KMS-11 (cell line): ENCODE measurements around the gene CPNE1.

Experiments
- H2AFZ ChIP-seq: fragments of 200-600 bp; sonication (generic); 2 replicates; pipeline ENCODE4 v1.6.1; 2016; ENCODE audit warnings: antibody characterized with exemption, mixed run types, low read depth
- H3K27ac ChIP-seq: fragments of 200-600 bp; sonication (generic); 2 replicates; pipeline ENCODE4 v1.6.1; 2016; ENCODE audit warnings: mild to moderate bottlenecking, mixed run types
- H3K27me3 ChIP-seq: fragments of 200-600 bp; sonication (generic); 2 replicates; pipeline ENCODE4 v1.6.1; 2017; ENCODE audit warnings: mild to moderate bottlenecking, low read depth, mixed run types, moderate library complexity; ENCODE audit not compliant: insufficient read depth
- H3K36me3 ChIP-seq: fragments of 200-600 bp; sonication (generic); 2 replicates; pipeline ENCODE4 v1.6.1; 2017; ENCODE audit warnings: mild to moderate bottlenecking, mixed run types; ENCODE audit not compliant: insufficient read depth
- H3K4me1 ChIP-seq: fragments of 200-600 bp; sonication (generic); 2 replicates; pipeline ENCODE4 v1.6.1; 2016; ENCODE audit warnings: mild to moderate bottlenecking, low read depth, mixed run types; ENCODE audit not compliant: poor library complexity, severe bottlenecking
- H3K4me2 ChIP-seq: fragments of 200-600 bp; sonication (generic); 2 replicates; pipeline ENCODE4 v1.7.0; 2016; ENCODE audit warnings: mild to moderate bottlenecking, mixed run types
- H3K4me3 ChIP-seq: fragments of 200-600 bp; sonication (generic); IDR thresholded peaks from 2 replicates; pipeline ENCODE4 v1.6.1; 2017; ENCODE audit warnings: low read depth, low read length, mixed read lengths; ENCODE audit not compliant: insufficient read depth
- H3K79me2 ChIP-seq: fragments of 200-600 bp; sonication (generic); 2 replicates; pipeline ENCODE4 v1.6.1; 2016; ENCODE audit warnings: low read depth, mixed run types; ENCODE audit not compliant: insufficient read depth
- H3K9ac ChIP-seq: fragments of 200-600 bp; sonication (generic); 2 replicates; pipeline ENCODE4 v1.6.1; 2016; ENCODE audit warnings: mild to moderate bottlenecking, mixed run types
- H4K20me1 ChIP-seq: fragments of 200-600 bp; sonication (generic); 2 replicates; pipeline ENCODE4 v1.6.1; 2016; ENCODE audit warnings: mild to moderate bottlenecking, mixed run types; ENCODE audit not compliant: insufficient read depth
- TF ChIP-seq, protein P1 (sequence below): fragments of 200-600 bp; sonication (generic); conservative IDR thresholded peaks from 2 replicates; pipeline ENCODE4 v1.6.1; 2017; ENCODE audit warnings: low read depth, mild to moderate bottlenecking, antibody characterized with exemption, low read length, moderate library complexity, mixed read lengths

Gene CPNE1

DNA sequence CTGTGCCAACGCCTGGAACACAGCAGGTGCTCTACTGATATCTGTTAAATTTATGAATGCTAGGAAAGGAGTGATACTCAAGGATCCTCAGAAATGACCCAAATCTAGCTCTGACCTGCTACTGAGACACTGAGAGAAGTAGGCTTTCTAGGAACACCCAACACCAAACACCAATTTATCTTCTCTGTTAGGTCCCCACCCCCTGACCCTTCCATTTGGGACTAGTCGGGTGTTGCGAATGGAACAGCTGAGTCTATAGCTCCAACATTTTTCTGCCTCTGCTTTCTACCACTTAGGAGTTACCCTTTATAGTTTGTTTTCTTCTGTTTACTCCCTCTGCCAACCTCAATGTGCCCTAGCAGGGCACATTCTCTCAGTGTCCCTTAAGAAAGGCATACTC is 24.0 kb downstream of the CPNE1 start:
- no peak overlapping the region for H3K4me2 ChIP-seq

DNA sequence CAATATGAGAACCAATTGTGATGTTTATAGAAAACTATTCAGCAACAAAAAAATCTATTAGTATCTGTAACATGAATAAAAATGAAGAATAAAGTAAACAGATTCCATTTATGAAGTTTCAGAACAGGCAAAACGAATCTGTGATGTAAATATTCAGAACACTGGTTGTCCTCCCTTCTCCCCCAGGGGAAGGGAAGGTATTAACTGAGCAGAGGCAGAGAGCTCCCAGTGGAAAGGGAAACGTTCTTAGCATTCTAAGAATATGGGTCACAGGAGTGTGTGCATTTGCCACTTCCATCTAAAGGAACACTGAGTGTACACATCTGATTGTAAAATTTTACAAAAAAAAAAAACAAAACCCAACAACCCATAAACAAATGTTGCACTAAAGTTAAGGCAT is 25.9 kb downstream of the CPNE1 start:
- H3K36me3 ChIP-seq, result no peaks in the 10 kb centered on the region
- no peak overlapping the region for H3K4me2 ChIP-seq
- TF ChIP-seq, protein P1, sequence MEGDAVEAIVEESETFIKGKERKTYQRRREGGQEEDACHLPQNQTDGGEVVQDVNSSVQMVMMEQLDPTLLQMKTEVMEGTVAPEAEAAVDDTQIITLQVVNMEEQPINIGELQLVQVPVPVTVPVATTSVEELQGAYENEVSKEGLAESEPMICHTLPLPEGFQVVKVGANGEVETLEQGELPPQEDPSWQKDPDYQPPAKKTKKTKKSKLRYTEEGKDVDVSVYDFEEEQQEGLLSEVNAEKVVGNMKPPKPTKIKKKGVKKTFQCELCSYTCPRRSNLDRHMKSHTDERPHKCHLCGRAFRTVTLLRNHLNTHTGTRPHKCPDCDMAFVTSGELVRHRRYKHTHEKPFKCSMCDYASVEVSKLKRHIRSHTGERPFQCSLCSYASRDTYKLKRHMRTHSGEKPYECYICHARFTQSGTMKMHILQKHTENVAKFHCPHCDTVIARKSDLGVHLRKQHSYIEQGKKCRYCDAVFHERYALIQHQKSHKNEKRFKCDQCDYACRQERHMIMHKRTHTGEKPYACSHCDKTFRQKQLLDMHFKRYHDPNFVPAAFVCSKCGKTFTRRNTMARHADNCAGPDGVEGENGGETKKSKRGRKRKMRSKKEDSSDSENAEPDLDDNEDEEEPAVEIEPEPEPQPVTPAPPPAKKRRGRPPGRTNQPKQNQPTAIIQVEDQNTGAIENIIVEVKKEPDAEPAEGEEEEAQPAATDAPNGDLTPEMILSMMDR, result no peak
- no peak overlapping the region for H2AFZ ChIP-seq
- no peaks in the 10 kb centered on the region for H3K27me3 ChIP-seq
- no peak overlapping the region for H3K27ac ChIP-seq
- no peak overlapping the region for H3K4me3 ChIP-seq
- peaks cover 25% of the 10 kb centered on the region; the same call in 1 of the 2 replicates for H3K79me2 ChIP-seq
- no peaks in the 10 kb centered on the region for H4K20me1 ChIP-seq
- H3K9ac ChIP-seq, result no peak overlapping the region
- no peaks in the 10 kb centered on the region for H3K4me1 ChIP-seq

More for the DNA sequence above, 24.0 kb downstream of the CPNE1 start:
- Histone ChIP-seq H3K36me3 (no peaks in the 10 kb centered on the region), H4K20me1 (no peaks in the 10 kb centered on the region), H3K4me3 (no peak overlapping the region), H3K27me3 (no peaks in the 10 kb centered on the region), H3K27ac (no peak overlapping the region), H3K4me1 (no peaks in the 10 kb centered on the region), H3K9ac (no peak overlapping the region), H2AFZ (no peak overlapping the region), H3K79me2 (peaks cover 35% of the 10 kb centered on the region; the same call in 1 of the 2 replicates)
- TF ChIP-seq, protein P1, result no peak

DNA sequence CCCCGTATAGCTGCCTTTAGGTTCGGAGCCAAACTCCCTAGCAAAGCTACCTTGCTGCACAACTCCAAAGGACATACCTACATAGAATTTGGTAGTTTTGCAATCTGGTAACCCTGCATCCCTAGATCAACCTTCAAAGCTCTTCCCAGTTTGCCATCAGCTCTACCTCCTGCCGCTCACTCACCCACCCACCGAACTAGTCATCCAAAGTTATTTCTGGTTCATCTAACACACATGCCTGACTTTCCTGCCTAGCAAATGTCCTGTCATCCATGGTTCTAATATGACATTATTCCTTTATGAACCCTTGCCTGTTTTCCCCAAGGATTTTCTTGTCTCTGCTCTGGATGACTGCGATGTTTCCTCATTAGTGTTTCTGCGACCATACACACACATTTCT is 27.4 kb downstream of the CPNE1 start:
- Histone ChIP-seq H3K9ac (no peak overlapping the region), H3K79me2 (peaks cover 14% of the 10 kb centered on the region; the same call in 1 of the 2 replicates), H3K4me2 (no peak overlapping the region), H3K27ac (no peak overlapping the region), H3K36me3 (no peaks in the 10 kb centered on the region), H3K27me3 (no peaks in the 10 kb centered on the region), H3K4me3 (no peak overlapping the region), H2AFZ (no peak overlapping the region), H3K4me1 (no peaks in the 10 kb centered on the region), H4K20me1 (no peaks in the 10 kb centered on the region)
- TF ChIP-seq, protein P1, result no peak

DNA sequence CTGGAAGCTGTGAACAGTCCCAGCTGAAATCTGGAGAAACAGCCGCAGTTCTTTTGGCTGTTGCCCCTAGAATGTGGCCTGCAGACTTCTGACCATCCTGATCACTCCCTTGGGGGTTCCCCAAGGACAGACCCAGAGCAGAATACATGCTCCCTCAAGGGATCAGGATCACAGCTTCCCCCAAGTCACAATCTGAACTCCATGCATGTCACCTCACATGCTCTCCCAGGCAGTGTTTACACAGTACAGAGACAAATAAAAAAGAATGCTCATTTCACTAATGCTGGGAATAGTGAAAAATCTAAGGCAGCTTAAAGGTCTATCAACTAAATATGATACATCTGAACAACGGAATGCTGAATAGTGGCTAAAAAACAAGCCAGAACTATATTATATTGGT is 28.6 kb downstream of the CPNE1 start:
- Histone ChIP-seq H3K27ac (no peak overlapping the region), H3K4me2 (no peak overlapping the region), H2AFZ (no peak overlapping the region), H3K4me3 (no peak overlapping the region), H4K20me1 (no peaks in the 10 kb centered on the region), H3K79me2 (peaks cover 14% of the 10 kb centered on the region; the same call in 1 of the 2 replicates), H3K36me3 (no peaks in the 10 kb centered on the region), H3K4me1 (no peaks in the 10 kb centered on the region), H3K9ac (no peak overlapping the region), H3K27me3 (no peaks in the 10 kb centered on the region)
- TF ChIP-seq, protein P1, result no peak
